ENCODE data around the gene STUB1. TPM values are rescaled to one million over a fixed set of nuclear protein-coding genes. Genes with fewer than 3 reads are reported as not detected.
A peak's percentile ranks its signal among the peaks of the same experiment; 100 is the strongest.

Gene STUB1
- total RNA-seq, 1 experiment from 2014 or later, result 102 TPM

GRCh38 chr16:666572-666971, 13.6 kb upstream of the STUB1 start:
- Mint-ChIP-seq H3K36me3 (ENCODE audit: insufficient read depth, unreplicated experiment) (peaks cover 53% of the 10 kb centered on the region), H3K4me1 (ENCODE audit: low read depth, unreplicated experiment) (no peaks in the 10 kb centered on the region), H3K4me3 (ENCODE audit: low read depth, unreplicated experiment) (no peak overlapping the region), H3K27ac (ENCODE audit: unreplicated experiment) (no peak overlapping the region), H3K9me3 (ENCODE audit: low read depth, unreplicated experiment) (no peaks in the 10 kb centered on the region), H3K27me3 (ENCODE audit: unreplicated experiment) (no peaks in the 10 kb centered on the region)
- DNase-seq, result no peak
- no peak for TF ChIP-seq CTCF (IDR thresholded peaks at IDR 0.05; ENCODE audit: unreplicated experiment)
- intact Hi-C loops (cut with micrococcal nuclease; ENCODE audit: unreplicated experiment), result no loop called here
- CTCF ChIA-PET, result no interaction called here
- BruUV-seq (replicated peaks), result no TSS peak

- no peak for DNase-seq
- H3K36me3 Mint-ChIP-seq (ENCODE audit: insufficient read depth, unreplicated experiment), result peaks cover 50% of the 10 kb centered on the region
- no peak overlapping the region for H3K27ac Mint-ChIP-seq (ENCODE audit: unreplicated experiment)
- intact Hi-C loops (cut with micrococcal nuclease; ENCODE audit: unreplicated experiment), result no loop called here
- no peaks in the 10 kb centered on the region for H3K4me1 Mint-ChIP-seq (ENCODE audit: low read depth, unreplicated experiment)
- CTCF ChIA-PET, result interaction anchor here (0.7 to 1.3 kb wide), 2 partner anchors 19 to 59 kb away, joined by 3 read pairs; partner anchors contain the start of gene HAGHL
- H3K27me3 Mint-ChIP-seq (ENCODE audit: unreplicated experiment), result no peaks in the 10 kb centered on the region
- no peak for TF ChIP-seq CTCF (IDR thresholded peaks at IDR 0.05; ENCODE audit: unreplicated experiment)
- BruUV-seq (replicated peaks), result no TSS peak
- H3K9me3 Mint-ChIP-seq (ENCODE audit: low read depth, unreplicated experiment), result no peaks in the 10 kb centered on the region
- H3K4me3 Mint-ChIP-seq (ENCODE audit: low read depth, unreplicated experiment), result peak overlapping the region; percentile 87
Measured at GRCh38 chr16:667113-667779, 13.0 kb upstream of the STUB1 start.

DNA sequence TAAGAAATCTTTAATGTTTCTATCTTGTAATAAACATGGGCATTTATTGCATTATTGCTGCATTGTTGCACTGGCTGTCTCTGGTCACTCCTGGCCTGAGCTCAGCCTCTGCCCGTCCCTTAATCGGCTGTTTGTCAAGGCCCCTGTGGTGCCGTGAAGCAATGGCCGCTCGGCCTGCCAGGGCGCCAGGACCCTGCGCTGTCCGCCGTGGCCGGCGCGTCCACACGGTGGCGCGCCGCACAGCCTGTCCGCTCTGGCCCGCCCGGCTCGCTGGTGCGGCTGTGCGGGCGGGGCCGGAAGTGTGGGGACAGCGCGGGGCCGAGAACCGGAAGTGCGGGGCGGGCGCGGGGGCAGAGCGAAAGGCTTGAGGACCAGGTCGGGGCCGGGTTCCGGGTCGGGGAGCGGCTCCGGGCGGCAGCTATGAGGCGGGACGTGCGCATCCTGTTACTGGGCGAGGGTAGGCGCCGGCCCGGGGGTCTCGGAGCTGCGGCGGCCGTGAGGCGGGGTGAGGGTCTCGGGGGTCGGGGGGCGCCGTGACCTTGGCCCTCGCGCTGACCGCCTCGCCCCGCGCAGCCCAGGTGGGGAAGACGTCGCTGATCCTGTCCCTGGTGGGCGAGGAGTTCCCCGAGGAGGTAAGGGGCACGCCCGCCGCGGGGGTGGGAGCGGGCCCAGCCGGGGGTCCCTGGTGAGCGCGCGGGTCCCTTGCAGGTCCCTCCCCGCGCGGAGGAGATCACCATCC, 12.3 kb upstream of the STUB1 start, which contains the start of gene RHOT2:
TSS of gene RHOT2 (plus strand) at position 353 of the 739 bp plus-strand sequence. CDS start at position 421, 68 bp downstream.
- Mint-ChIP-seq H3K36me3 (ENCODE audit: insufficient read depth, unreplicated experiment) (peaks cover 46% of the 10 kb centered on the region), H3K27ac (ENCODE audit: unreplicated experiment) (peak within 1 kb of the TSS; percentile 61), H3K4me3 (ENCODE audit: low read depth, unreplicated experiment) (peak within 1 kb of the TSS; percentile 87), H3K9me3 (ENCODE audit: low read depth, unreplicated experiment) (no peaks in the 10 kb centered on the region), H3K27me3 (ENCODE audit: unreplicated experiment) (no peaks in the 10 kb centered on the region), H3K4me1 (ENCODE audit: low read depth, unreplicated experiment) (no peaks in the 10 kb centered on the region)
- intact Hi-C loops (cut with micrococcal nuclease; ENCODE audit: unreplicated experiment), result no loop called here
- BruUV-seq (replicated peaks), result no TSS peak
- peak; percentile 97 for DNase-seq
- peak; percentile 83 for TF ChIP-seq CTCF (IDR thresholded peaks at IDR 0.05; ENCODE audit: unreplicated experiment)
- CTCF ChIA-PET, result interaction anchor here (0.5 to 1.3 kb wide), 3 partner anchors 20 to 663 kb away, joined by 3 read pairs; partner anchors contain the start of gene HAGHL

GRCh38 chr16:668519-669171, 11.6 kb upstream of the STUB1 start:
- intact Hi-C loops (cut with micrococcal nuclease; ENCODE audit: unreplicated experiment), result no loop called here
- Mint-ChIP-seq H3K36me3 (ENCODE audit: insufficient read depth, unreplicated experiment) (peaks cover 51% of the 10 kb centered on the region), H3K4me1 (ENCODE audit: low read depth, unreplicated experiment) (no peaks in the 10 kb centered on the region), H3K9me3 (ENCODE audit: low read depth, unreplicated experiment) (no peaks in the 10 kb centered on the region), H3K27me3 (ENCODE audit: unreplicated experiment) (no peaks in the 10 kb centered on the region), H3K27ac (ENCODE audit: unreplicated experiment) (no peak overlapping the region), H3K4me3 (ENCODE audit: low read depth, unreplicated experiment) (peak overlapping the region; percentile 87)
- CTCF ChIA-PET, result interaction anchor here (0.5 to 1.3 kb wide), 2 partner anchors 21 to 316 kb away, joined by 3 to 5 read pairs; partner anchors contain the start of gene AXIN1
- no peak for DNase-seq
- no peak for TF ChIP-seq CTCF (IDR thresholded peaks at IDR 0.05; ENCODE audit: unreplicated experiment)
- no TSS peak for BruUV-seq (replicated peaks)
